Measurements from ENCODE around the gene GCC1. TPM values are rescaled to one million over a fixed set of nuclear protein-coding genes. Genes with fewer than 3 reads are reported as not detected.

Gene GCC1
- total and polyA plus RNA-seq, 2 donors (not counting 1 experiment from before 2014, with no cell fraction given): 10.3 to 25.5 TPM

DNA sequence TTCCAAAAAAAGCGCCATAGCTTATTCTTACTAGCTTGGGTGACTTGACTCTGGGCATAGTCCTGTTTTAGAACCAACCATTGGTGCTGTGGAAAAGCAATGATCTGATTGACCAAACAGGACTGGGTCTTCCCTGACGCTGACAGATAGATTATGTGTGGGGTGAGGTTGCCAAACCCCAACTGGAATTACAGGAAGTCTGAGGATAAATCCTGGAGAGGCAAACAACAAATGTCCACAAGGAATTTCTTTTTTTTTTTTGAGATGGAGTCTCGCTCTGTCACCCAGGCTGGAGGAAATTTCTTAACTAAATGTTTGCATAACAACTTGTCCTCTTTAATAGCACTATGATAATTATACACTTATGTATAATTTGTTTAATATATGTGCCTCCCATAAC lies 19.2 kb downstream of the GCC1 start:
- POLR2A ChIA-PET: no interaction called here
- no peaks in the 10 kb centered on the region for H3K9me3 ChIP-seq (ENCODE audit: control extremely low read depth in 1 of 3, control insufficient read depth in 2 of 3, insufficient read depth in 1 of 3, low read length in 2 of 3)
- Mint-ChIP-seq H3K4me1 (no peaks in the 10 kb centered on the region), H3K27me3 (no peaks in the 10 kb centered on the region), H3K9me3 (ENCODE audit: insufficient read depth) (no peaks in the 10 kb centered on the region), H3K4me3 (no peak overlapping the region), H3K27ac (no peak overlapping the region)
- H4K20me1 ChIP-seq (ENCODE audit: control insufficient read depth, insufficient read depth, low read length, poor library complexity, severe bottlenecking): no peaks in the 10 kb centered on the region
- no peaks in the 10 kb centered on the region for H3K36me3 ChIP-seq (replicated peaks in 1 of 2; ENCODE audit: control extremely low read depth in 1 of 2, control insufficient read depth in 1 of 2, extremely low read depth in 1 of 2, insufficient read depth in 2 of 2, low read length in 1 of 2)
- H3K9ac ChIP-seq (ENCODE audit: low read length): no peak overlapping the region
- H3K4me1 ChIP-seq (ENCODE audit: control insufficient read depth in 2 of 2, insufficient read depth in 2 of 2, low read length in 2 of 2): no peaks in the 10 kb centered on the region
- no peak overlapping the region for H3K4me2 ChIP-seq (replicated peaks; ENCODE audit: low read depth, low read length, poor library complexity, severe bottlenecking)
- H3K4me3 ChIP-seq (ENCODE audit: control extremely low read depth in 1 of 5, extremely low read depth in 1 of 5, insufficient read depth in 1 of 5, low read depth in 2 of 5, low read length in 4 of 5): no peak overlapping the region
- H3K79me2 ChIP-seq (ENCODE audit: control insufficient read depth, insufficient read depth, low read length): no peaks in the 10 kb centered on the region
- H2AFZ ChIP-seq (ENCODE audit: insufficient read depth, low read depth, low read length, poor library complexity, severe bottlenecking): no peak overlapping the region
- no peaks in the 10 kb centered on the region for H3K27me3 ChIP-seq (replicated peaks in 1 of 4; ENCODE audit: control extremely low read depth in 1 of 4, control insufficient read depth in 3 of 4, insufficient read depth in 4 of 4, low read length in 3 of 4)
- no peak for TF ChIP-seq EZH2 (IDR thresholded peaks at IDR 0.05; ENCODE audit: borderline replicate concordance, insufficient read depth, low read depth, low read length, poor library complexity, severe bottlenecking)
- TF ChIP-seq, protein P1, sequence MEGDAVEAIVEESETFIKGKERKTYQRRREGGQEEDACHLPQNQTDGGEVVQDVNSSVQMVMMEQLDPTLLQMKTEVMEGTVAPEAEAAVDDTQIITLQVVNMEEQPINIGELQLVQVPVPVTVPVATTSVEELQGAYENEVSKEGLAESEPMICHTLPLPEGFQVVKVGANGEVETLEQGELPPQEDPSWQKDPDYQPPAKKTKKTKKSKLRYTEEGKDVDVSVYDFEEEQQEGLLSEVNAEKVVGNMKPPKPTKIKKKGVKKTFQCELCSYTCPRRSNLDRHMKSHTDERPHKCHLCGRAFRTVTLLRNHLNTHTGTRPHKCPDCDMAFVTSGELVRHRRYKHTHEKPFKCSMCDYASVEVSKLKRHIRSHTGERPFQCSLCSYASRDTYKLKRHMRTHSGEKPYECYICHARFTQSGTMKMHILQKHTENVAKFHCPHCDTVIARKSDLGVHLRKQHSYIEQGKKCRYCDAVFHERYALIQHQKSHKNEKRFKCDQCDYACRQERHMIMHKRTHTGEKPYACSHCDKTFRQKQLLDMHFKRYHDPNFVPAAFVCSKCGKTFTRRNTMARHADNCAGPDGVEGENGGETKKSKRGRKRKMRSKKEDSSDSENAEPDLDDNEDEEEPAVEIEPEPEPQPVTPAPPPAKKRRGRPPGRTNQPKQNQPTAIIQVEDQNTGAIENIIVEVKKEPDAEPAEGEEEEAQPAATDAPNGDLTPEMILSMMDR (IDR thresholded peaks at IDR 0.05): no peak
- no peak for ATAC-seq (ENCODE audit: low read depth)
- DNase-seq: no peak
- no peak overlapping the region for H3K27ac ChIP-seq (ENCODE audit: low read length in 2 of 2)
- CTCF ChIA-PET: no interaction called here
- WGBS (ENCODE audit: insufficient coverage): 83% methylated on average over 1 of the region's 3 CpGs
- intact Hi-C loops (cut with micrococcal nuclease): no loop called here

GRCh38 chr7:127557803-127558202 lies 27.6 kb downstream of the GCC1 start:
- H3K4me3 ChIP-seq (ENCODE audit: control extremely low read depth in 1 of 5, extremely low read depth in 1 of 5, insufficient read depth in 1 of 5, low read depth in 2 of 5, low read length in 4 of 5): no peak overlapping the region
- ChIA-PET CTCF (interaction anchor here (1.0 to 1.4 kb wide), 2 partner anchors 151 to 652 kb away, joined by 4 to 7 read pairs; no protein-coding TSS in a partner anchor), POLR2A (no interaction called here)
- no peaks in the 10 kb centered on the region for H3K36me3 ChIP-seq (replicated peaks in 1 of 2; ENCODE audit: control extremely low read depth in 1 of 2, control insufficient read depth in 1 of 2, extremely low read depth in 1 of 2, insufficient read depth in 2 of 2, low read length in 1 of 2)
- Mint-ChIP-seq H3K4me1 (no peaks in the 10 kb centered on the region), H3K27me3 (peaks cover 8% of the 10 kb centered on the region), H3K9me3 (ENCODE audit: insufficient read depth) (no peaks in the 10 kb centered on the region), H3K4me3 (no peak overlapping the region), H3K27ac (no peak overlapping the region)
- H3K79me2 ChIP-seq (ENCODE audit: control insufficient read depth, insufficient read depth, low read length): no peaks in the 10 kb centered on the region
- no peak for DNase-seq
- WGBS (ENCODE audit: insufficient coverage): no CpG with 5 or more reads among the region's 2 CpGs
- H3K27ac ChIP-seq (ENCODE audit: low read length in 2 of 2): no peak overlapping the region
- no peak overlapping the region for H3K9ac ChIP-seq (ENCODE audit: low read length)
- no peaks in the 10 kb centered on the region for H3K27me3 ChIP-seq (replicated peaks in 1 of 4; ENCODE audit: control extremely low read depth in 1 of 4, control insufficient read depth in 3 of 4, insufficient read depth in 4 of 4, low read length in 3 of 4)
- no peaks in the 10 kb centered on the region for H3K4me1 ChIP-seq (ENCODE audit: control insufficient read depth in 2 of 2, insufficient read depth in 2 of 2, low read length in 2 of 2)
- TF ChIP-seq EZH2 (IDR thresholded peaks at IDR 0.05; ENCODE audit: borderline replicate concordance, insufficient read depth, low read depth, low read length, poor library complexity, severe bottlenecking): no peak
- intact Hi-C loops (cut with micrococcal nuclease): loop anchor here (5.0 kb wide), 2 partner anchors 649 to 829 kb away; no protein-coding TSS in a partner anchor
- H3K4me2 ChIP-seq (replicated peaks; ENCODE audit: low read depth, low read length, poor library complexity, severe bottlenecking): no peak overlapping the region
- no peaks in the 10 kb centered on the region for H3K9me3 ChIP-seq (ENCODE audit: control extremely low read depth in 1 of 3, control insufficient read depth in 2 of 3, insufficient read depth in 1 of 3, low read length in 2 of 3)
- H2AFZ ChIP-seq (ENCODE audit: insufficient read depth, low read depth, low read length, poor library complexity, severe bottlenecking): no peak overlapping the region
- no peaks in the 10 kb centered on the region for H4K20me1 ChIP-seq (ENCODE audit: control insufficient read depth, insufficient read depth, low read length, poor library complexity, severe bottlenecking)
- ATAC-seq (ENCODE audit: low read depth): no peak
